ENCODE data around the gene UBE4A. TPM values are rescaled to one million over a fixed set of nuclear protein-coding genes. Genes with fewer than 3 reads are reported as not detected.

Gene UBE4A
- total RNA-seq: 55.9 and 60.8 TPM in 2 replicates

GRCh38 chr11:118359295-118359958 is at the start of gene UBE4A:
UBE4A (plus strand) TSS chr11:118359600; CDS start chr11:118365081, 5,481 bp downstream.

GRCh38 chr11:118342503-118343161 is 16.8 kb upstream of the UBE4A start, which contains the start of gene CD3D:
CD3D (minus strand) TSS chr11:118342705; CDS start chr11:118342607, 98 bp downstream.

GRCh38 chr11:118343981-118344515 is 15.4 kb upstream of the UBE4A start, which contains the start of gene CD3G:
CD3G (plus strand) TSS chr11:118344344; CDS start chr11:118344424, 80 bp downstream.

GRCh38 chr11:118401151-118401879 is 41.9 kb downstream of the UBE4A start, which contains the start of gene ATP5MG:
ATP5MG (plus strand) TSS chr11:118401606; CDS start chr11:118401666, 60 bp downstream.

GRCh38 chr11:118435893-118436624 is 76.7 kb downstream of the UBE4A start, which contains the start of gene KMT2A:
KMT2A (plus strand) TSS chr11:118436492; CDS start chr11:118436513, 21 bp downstream.

Small RNA genes within 50 kb of the gene (small RNA-seq; reads per million reads assigned to genes)
- gene AP001582.1: not detected

Other genes starting within 250 kb of the UBE4A start
- under 0.01 TPM in 2 replicates for gene SCN4B, start 206.8 kb upstream of the UBE4A start, total RNA-seq
- gene SCN2B, start 183.0 kb upstream of the UBE4A start, total RNA-seq: under 0.01 TPM in 1 of 2 replicates, not detected in the other
- 0.65 TPM in 1 of 2 replicates, not detected in the other for gene JAML, start 134.6 kb upstream of the UBE4A start, total RNA-seq
- gene MPZL3, start 107.2 kb upstream of the UBE4A start, total RNA-seq: 10.7 and 15.4 TPM in 2 replicates
- 25.8 and 42.1 TPM in 2 replicates for gene MPZL2, start 95.3 kb upstream of the UBE4A start, total RNA-seq
- 0.33 TPM in 1 of 2 replicates, not detected in the other for gene CD3E, start 54.9 kb upstream of the UBE4A start, total RNA-seq
- not detected in 2 replicates for gene CD3D, start 16.9 kb upstream of the UBE4A start, total RNA-seq
- gene CD3G, start 15.3 kb upstream of the UBE4A start, total RNA-seq: not detected in 2 replicates
- gene ATP5MG, start 42.0 kb downstream of the UBE4A start, total RNA-seq: 35.8 and 42.5 TPM in 2 replicates
- 44.1 and 56.4 TPM in 2 replicates for gene KMT2A, start 76.9 kb downstream of the UBE4A start, total RNA-seq
- 0.19 and 2.9 TPM in 2 replicates for gene TTC36, start 167.9 kb downstream of the UBE4A start, total RNA-seq
- gene TMEM25, start 171.6 kb downstream of the UBE4A start, total RNA-seq: 20.9 and 33.6 TPM in 2 replicates
- gene IFT46, start 206.3 kb downstream of the UBE4A start, total RNA-seq: 30.1 and 33.5 TPM in 2 replicates
- 171 and 177 TPM in 2 replicates for gene ARCN1, start 212.8 kb downstream of the UBE4A start, total RNA-seq
- 122 and 153 TPM in 2 replicates for gene PHLDB1, start 248.0 kb downstream of the UBE4A start, total RNA-seq

Data from vein endothelial cell (primary cell).